ENCODE results near the gene PCNX1.
"Not testable (repeated sequence)": the region's sequence is repeated elsewhere in the genome, so short reads cannot be mapped to it uniquely, and the experiment has no call there.

Gene PCNX1

DNA sequence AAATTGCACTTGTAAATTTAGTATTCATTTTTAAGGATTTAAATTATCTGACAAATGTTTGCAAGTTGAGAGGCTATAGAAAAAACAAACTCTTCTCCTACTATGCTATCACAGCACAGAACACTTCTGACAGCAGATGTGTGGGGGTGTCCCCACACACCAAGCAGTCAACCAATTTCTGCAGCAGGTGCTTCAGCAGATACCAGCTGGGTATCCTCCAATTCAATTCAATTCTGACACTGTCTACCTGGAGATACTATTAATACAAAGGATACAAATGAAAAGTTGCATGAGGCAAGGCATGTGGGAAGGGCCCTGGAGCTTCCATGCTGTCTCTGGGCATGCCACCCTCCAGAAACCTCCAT is 35.1 kb downstream of the PCNX1 start:
- Mint-ChIP-seq H3K27me3 (no peaks in the 10 kb centered on the region), H3K27ac (no peak overlapping the region), H3K4me3 (no peak overlapping the region), H3K36me3 (peaks cover 60% of the 10 kb centered on the region), H3K4me1 (peaks cover 21% of the 10 kb centered on the region), H3K9me3 (peaks cover 24% of the 10 kb centered on the region)
- DNase-seq (ENCODE audit: low spot score in 2 of 2), result no peak
- no peak for ATAC-seq (ENCODE audit: low read depth)

GRCh38 chr14:70942721-70943120 is 35.5 kb downstream of the PCNX1 start:
- Mint-ChIP-seq H3K9me3 (peaks cover 26% of the 10 kb centered on the region), H3K36me3 (peaks cover 64% of the 10 kb centered on the region), H3K4me1 (peaks cover 18% of the 10 kb centered on the region)
- DNase-seq (ENCODE audit: low spot score in 2 of 2); H3K27me3 Mint-ChIP-seq; H3K27ac Mint-ChIP-seq; ATAC-seq (ENCODE audit: low read depth); H3K4me3 Mint-ChIP-seq: not testable (repeated sequence)

- Mint-ChIP-seq H3K27me3 (no peaks in the 10 kb centered on the region), H3K27ac (no peak overlapping the region), H3K9me3 (peaks cover 25% of the 10 kb centered on the region), H3K36me3 (peaks cover 66% of the 10 kb centered on the region), H3K4me3 (no peak overlapping the region), H3K4me1 (peaks cover 14% of the 10 kb centered on the region)
- ATAC-seq (ENCODE audit: low read depth) (no peak), DNase-seq (ENCODE audit: low spot score in 2 of 2) (no peak)
Measured at GRCh38 chr14:70943838-70944237, 36.6 kb downstream of the PCNX1 start.

- DNase-seq (ENCODE audit: low spot score in 2 of 2) (no peak), ATAC-seq (ENCODE audit: low read depth) (no peak)
- H3K27me3 Mint-ChIP-seq, result no peaks in the 10 kb centered on the region
- H3K9me3 Mint-ChIP-seq, result peaks cover 12% of the 10 kb centered on the region
- H3K36me3 Mint-ChIP-seq, result peaks cover 50% of the 10 kb centered on the region
- H3K4me1 Mint-ChIP-seq, result no peaks in the 10 kb centered on the region
- no peak overlapping the region for H3K4me3 Mint-ChIP-seq
- no peak overlapping the region for H3K27ac Mint-ChIP-seq
Measured at GRCh38 chr14:70947739-70948138, 40.5 kb downstream of the PCNX1 start.

DNA sequence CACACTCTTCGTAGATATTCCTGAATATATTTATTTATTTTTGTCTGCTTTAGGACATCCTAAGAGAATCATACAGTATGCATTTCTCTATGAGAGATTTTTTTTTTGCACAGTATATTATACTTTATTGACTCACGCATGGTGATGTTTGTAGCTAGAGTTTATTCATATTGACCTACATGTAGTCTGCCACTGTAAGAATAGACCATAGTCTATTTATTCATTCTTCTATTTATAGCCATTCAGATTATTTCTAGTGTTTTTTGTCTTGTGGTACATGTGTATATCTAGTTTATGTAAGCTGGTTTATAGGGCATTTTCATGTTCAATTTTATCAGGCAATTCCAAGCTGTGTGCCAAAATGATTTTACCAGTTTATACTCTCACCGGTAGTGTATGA is 45.2 kb downstream of the PCNX1 start:
- no peak overlapping the region for H3K4me3 Mint-ChIP-seq
- H3K27me3 Mint-ChIP-seq, result no peaks in the 10 kb centered on the region
- DNase-seq (ENCODE audit: low spot score in 2 of 2), result no peak
- H3K27ac Mint-ChIP-seq, result no peak overlapping the region
- peaks cover 2% of the 10 kb centered on the region for H3K4me1 Mint-ChIP-seq
- no peak for ATAC-seq (ENCODE audit: low read depth)
- H3K9me3 Mint-ChIP-seq, result peaks cover under 1% of the 10 kb centered on the region
- peaks cover 26% of the 10 kb centered on the region for H3K36me3 Mint-ChIP-seq

GRCh38 chr14:70954068-70954467 is 46.8 kb downstream of the PCNX1 start:
- H3K36me3 Mint-ChIP-seq, result peaks cover 22% of the 10 kb centered on the region
- no peak for DNase-seq (ENCODE audit: low spot score in 2 of 2)
- no peaks in the 10 kb centered on the region for H3K9me3 Mint-ChIP-seq
- no peak for ATAC-seq (ENCODE audit: low read depth)
- no peak overlapping the region for H3K27ac Mint-ChIP-seq
- peaks cover 2% of the 10 kb centered on the region for H3K4me1 Mint-ChIP-seq
- no peaks in the 10 kb centered on the region for H3K27me3 Mint-ChIP-seq
- no peak overlapping the region for H3K4me3 Mint-ChIP-seq

- H3K27me3 Mint-ChIP-seq, result no peaks in the 10 kb centered on the region
- H3K9me3 Mint-ChIP-seq, result no peaks in the 10 kb centered on the region
- H3K4me1 Mint-ChIP-seq, result peaks cover 2% of the 10 kb centered on the region
- no peak overlapping the region for H3K4me3 Mint-ChIP-seq
- peak in 1 of 2 donors; percentile 12 for DNase-seq (ENCODE audit: low spot score in 2 of 2)
- no peak overlapping the region for H3K27ac Mint-ChIP-seq
- ATAC-seq (ENCODE audit: low read depth), result peak; percentile 64
- peaks cover 17% of the 10 kb centered on the region for H3K36me3 Mint-ChIP-seq
Measured at GRCh38 chr14:70955543-70956480, 48.6 kb downstream of the PCNX1 start.

- no peaks in the 10 kb centered on the region for H3K27me3 Mint-ChIP-seq
- peaks cover 16% of the 10 kb centered on the region for H3K36me3 Mint-ChIP-seq
- H3K9me3 Mint-ChIP-seq, result no peaks in the 10 kb centered on the region
- no peak for ATAC-seq (ENCODE audit: low read depth)
- H3K4me1 Mint-ChIP-seq, result peaks cover 2% of the 10 kb centered on the region
- H3K27ac Mint-ChIP-seq, result no peak overlapping the region
- no peak for DNase-seq (ENCODE audit: low spot score in 2 of 2)
- no peak overlapping the region for H3K4me3 Mint-ChIP-seq
Measured at GRCh38 chr14:70956511-70956910, 49.3 kb downstream of the PCNX1 start.

DNA sequence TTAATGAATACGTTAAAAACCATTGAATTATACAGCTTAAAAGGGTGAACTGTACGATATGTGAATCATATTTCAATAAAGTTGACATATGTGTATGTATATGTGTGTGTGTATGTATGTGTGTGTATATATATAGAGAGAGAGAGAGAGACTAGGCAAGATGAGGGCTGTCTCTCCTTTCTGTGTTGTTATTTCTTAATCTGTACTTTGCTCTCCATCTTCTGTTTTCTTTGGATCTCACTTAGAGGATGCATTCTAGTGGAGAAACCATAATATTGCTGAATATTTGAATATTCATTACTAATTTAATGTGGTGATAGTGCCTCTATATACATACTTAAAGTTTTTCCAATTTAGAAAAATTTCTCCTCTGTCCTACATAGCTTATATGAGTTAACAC is 50.5 kb downstream of the PCNX1 start:
- Mint-ChIP-seq H3K4me1 (peaks cover 2% of the 10 kb centered on the region), H3K4me3 (no peak overlapping the region), H3K27me3 (no peaks in the 10 kb centered on the region), H3K9me3 (no peaks in the 10 kb centered on the region), H3K27ac (no peak overlapping the region), H3K36me3 (peaks cover 11% of the 10 kb centered on the region)
- DNase-seq (ENCODE audit: low spot score in 2 of 2) (no peak), ATAC-seq (ENCODE audit: low read depth) (no peak)

- Mint-ChIP-seq H3K36me3 (peaks cover 14% of the 10 kb centered on the region), H3K9me3 (no peaks in the 10 kb centered on the region), H3K4me3 (no peak overlapping the region), H3K27ac (no peak overlapping the region), H3K4me1 (no peaks in the 10 kb centered on the region), H3K27me3 (no peaks in the 10 kb centered on the region)
- DNase-seq (ENCODE audit: low spot score in 2 of 2) (no peak), ATAC-seq (ENCODE audit: low read depth) (no peak)
Measured at GRCh38 chr14:70962935-70963334, 55.7 kb downstream of the PCNX1 start.

DNA sequence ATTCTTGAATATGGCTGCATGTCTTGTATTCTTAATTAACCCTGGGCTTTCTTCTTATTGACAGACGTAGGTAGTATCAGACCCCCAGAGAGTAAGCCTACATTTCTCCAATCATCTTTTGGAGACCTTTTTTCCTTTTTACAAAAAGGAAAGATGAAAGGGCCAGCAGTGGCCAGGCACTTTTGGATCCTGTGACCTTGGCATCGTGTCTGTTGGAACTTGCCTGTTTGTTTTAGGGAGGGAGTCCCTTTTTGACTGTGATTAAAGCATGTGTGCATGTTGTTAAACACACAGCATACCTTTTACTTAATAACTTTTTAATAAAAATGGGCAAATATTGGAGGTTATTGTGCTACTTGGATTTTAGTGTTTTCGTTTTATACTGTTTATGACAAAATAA is 57.2 kb downstream of the PCNX1 start:
- Mint-ChIP-seq H3K4me1 (no peaks in the 10 kb centered on the region), H3K9me3 (no peaks in the 10 kb centered on the region), H3K27me3 (no peaks in the 10 kb centered on the region), H3K36me3 (peaks cover 18% of the 10 kb centered on the region), H3K27ac (no peak overlapping the region), H3K4me3 (no peak overlapping the region)
- ATAC-seq (ENCODE audit: low read depth), result no peak
- DNase-seq (ENCODE audit: low spot score in 2 of 2), result no peak

DNA sequence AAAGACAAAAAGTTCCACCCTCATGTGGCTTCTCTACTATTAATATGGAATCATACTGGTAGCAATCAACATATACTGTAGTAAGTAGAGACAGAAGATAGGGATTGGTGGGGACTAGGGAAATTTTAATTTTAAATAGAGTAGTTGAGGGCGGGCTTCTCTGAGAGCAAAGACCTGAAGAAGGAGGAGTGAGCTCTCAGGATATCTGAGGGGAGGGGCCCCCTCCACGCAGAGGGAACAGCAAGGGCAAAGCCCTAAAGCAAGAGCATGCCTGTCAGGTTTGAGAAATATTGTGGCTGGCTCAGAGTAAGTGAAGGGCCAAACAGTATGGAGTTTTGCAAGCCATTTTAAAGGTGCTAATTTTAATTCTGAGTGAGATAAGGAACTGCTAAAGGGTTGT is 64.3 kb downstream of the PCNX1 start:
- Mint-ChIP-seq H3K36me3 (peaks cover 17% of the 10 kb centered on the region), H3K27me3 (no peaks in the 10 kb centered on the region), H3K4me3 (no peak overlapping the region), H3K27ac (peak overlapping the region; percentile 3), H3K9me3 (no peaks in the 10 kb centered on the region), H3K4me1 (peaks cover 5% of the 10 kb centered on the region)
- ATAC-seq (ENCODE audit: low read depth) (no peak), DNase-seq (ENCODE audit: low spot score in 2 of 2) (no peak)

DNA sequence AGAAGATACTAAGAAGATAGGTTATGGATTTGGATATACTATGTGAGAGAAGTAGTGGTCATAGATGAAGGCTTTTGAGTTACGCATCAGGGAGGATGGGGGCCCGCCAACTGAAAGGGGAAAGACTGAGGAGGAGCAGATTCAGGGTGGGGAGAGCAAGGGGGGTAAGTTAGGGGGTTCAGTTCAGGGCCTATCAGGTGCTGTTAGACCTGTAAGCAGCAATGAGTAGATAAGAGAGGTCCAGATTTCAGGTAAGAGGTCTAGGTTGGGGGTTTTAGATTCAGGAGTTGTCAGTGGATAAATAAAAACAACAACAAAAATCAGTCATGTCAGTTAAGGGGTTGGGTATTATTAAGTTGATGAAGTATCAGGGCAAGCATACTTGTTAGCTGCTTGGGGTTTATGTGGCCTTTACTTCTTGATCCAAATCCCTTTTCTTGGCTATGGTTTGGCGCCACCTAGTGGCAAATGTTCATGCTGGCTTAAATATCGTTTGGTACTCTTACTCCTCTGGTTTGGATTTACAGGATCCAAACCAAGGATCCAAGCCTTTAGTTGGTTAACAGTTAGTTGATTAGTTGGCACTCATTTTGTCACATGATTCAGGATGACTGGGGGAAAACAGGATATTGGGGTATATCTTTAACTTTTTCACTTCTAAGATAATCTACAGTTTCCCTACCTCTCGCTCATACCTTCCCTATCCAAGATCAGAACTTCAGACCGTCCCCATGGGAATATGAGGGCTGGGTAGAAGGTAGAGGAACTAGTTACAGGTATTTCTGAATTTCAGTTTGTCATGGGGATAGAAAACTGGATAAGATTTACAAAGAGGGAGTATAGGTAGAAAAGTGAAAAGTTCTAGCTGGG is 65.1 kb downstream of the PCNX1 start:
- Mint-ChIP-seq H3K9me3 (no peaks in the 10 kb centered on the region), H3K36me3 (peaks cover 23% of the 10 kb centered on the region), H3K4me3 (no peak overlapping the region), H3K27ac (peak overlapping the region; percentile 3), H3K4me1 (peaks cover 5% of the 10 kb centered on the region), H3K27me3 (no peaks in the 10 kb centered on the region)
- DNase-seq (ENCODE audit: low spot score in 2 of 2), result peak; percentile 78 to 82
- peak; percentile 81 for ATAC-seq (ENCODE audit: low read depth)

DNA sequence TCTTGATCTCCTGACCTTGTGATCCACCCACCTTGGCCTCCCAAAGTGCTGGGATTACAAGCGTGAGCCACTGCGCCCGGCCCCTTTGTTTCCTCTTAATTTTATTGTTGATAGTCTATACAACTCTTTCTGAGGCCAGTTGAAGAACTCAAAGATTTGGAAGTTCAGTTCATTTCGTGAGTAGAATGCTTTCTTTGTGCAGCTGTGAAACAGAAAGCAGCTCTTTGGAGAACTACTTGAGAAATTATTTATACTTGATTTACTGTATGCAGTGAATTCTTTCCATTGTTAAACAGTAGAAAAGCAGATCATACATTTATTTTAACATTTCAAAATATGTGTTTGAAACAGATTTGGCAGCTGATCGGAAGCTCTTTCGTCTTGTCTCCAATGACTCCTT is 69.3 kb downstream of the PCNX1 start:
- no peaks in the 10 kb centered on the region for H3K27me3 Mint-ChIP-seq
- peaks cover 22% of the 10 kb centered on the region for H3K36me3 Mint-ChIP-seq
- no peak for DNase-seq (ENCODE audit: low spot score in 2 of 2)
- H3K4me1 Mint-ChIP-seq, result peaks cover 13% of the 10 kb centered on the region
- no peak overlapping the region for H3K4me3 Mint-ChIP-seq
- no peak overlapping the region for H3K27ac Mint-ChIP-seq
- no peaks in the 10 kb centered on the region for H3K9me3 Mint-ChIP-seq
- no peak for ATAC-seq (ENCODE audit: low read depth)

Measured in memory B cell (primary cell).